ENCODE data around the gene EPG5.

DNA sequence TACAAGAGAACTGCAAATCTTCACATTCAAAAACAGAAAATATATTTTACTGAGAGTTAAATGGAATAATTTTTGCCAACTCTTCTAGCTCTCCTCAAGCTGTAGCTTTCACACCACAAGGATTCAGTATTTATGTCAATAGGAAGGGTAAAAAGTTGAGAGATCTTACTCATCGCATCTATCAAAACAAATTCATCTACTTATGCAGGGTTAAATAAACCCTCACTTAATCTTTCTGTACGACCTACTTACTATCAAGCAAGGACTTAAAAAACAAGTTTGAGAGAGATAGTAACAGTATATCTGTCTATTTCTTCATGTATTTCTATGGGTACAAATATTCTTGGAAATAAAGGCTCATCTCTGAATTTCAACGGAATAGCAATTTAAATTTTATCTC is 106.2 kb downstream of the EPG5 start:
- TF ChIP-seq, protein P1, sequence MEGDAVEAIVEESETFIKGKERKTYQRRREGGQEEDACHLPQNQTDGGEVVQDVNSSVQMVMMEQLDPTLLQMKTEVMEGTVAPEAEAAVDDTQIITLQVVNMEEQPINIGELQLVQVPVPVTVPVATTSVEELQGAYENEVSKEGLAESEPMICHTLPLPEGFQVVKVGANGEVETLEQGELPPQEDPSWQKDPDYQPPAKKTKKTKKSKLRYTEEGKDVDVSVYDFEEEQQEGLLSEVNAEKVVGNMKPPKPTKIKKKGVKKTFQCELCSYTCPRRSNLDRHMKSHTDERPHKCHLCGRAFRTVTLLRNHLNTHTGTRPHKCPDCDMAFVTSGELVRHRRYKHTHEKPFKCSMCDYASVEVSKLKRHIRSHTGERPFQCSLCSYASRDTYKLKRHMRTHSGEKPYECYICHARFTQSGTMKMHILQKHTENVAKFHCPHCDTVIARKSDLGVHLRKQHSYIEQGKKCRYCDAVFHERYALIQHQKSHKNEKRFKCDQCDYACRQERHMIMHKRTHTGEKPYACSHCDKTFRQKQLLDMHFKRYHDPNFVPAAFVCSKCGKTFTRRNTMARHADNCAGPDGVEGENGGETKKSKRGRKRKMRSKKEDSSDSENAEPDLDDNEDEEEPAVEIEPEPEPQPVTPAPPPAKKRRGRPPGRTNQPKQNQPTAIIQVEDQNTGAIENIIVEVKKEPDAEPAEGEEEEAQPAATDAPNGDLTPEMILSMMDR (IDR thresholded peaks at IDR 0.05; ENCODE audit: borderline replicate concordance, extremely low read depth, low read length, poor library complexity, severe bottlenecking), result no peak
- no peak for TF ChIP-seq EZH2 (IDR thresholded peaks at IDR 0.05; ENCODE audit: borderline replicate concordance, low read depth, low read length, severe bottlenecking)

Data from DND-41 (cell line).